HepG2 (cell line): ENCODE results near the gene PLCB1. TPM values are rescaled to one million over a fixed set of nuclear protein-coding genes. Genes with fewer than 3 reads are reported as not detected.

Source experiments
- ATF7 ChIP-seq, 2 experiments: fragments of 450-650 bp in 1 of 2; sonication (generic) in 1 of 2; formaldehyde crosslinking in 1 of 2; IDR thresholded peaks; 2 replicates each; pipeline versions ENCODE4 v1.4.0 to v1.6.1; 2016 to 2020; ENCODE audit warnings: antibody characterized with exemption in 1 of 2, mild to moderate bottlenecking in 1 of 2, missing genetic modification reagents in 1 of 2
- EP300 ChIP-seq, 3 experiments: sonication (generic) in 1 of 3; formaldehyde crosslinking in 1 of 3; IDR thresholded peaks; 2 replicates each; pipeline versions ENCODE4 v1.5.1 to v1.6.1; 2011 to 2020; ENCODE audit warnings: low read depth in 2 of 3, low read length in 2 of 3, borderline replicate concordance in 1 of 3, improper control_type of control experiment in 1 of 3, mild to moderate bottlenecking in 1 of 3, missing genetic modification reagents in 1 of 3, moderate library complexity in 1 of 3
- IRF2 ChIP-seq: IDR thresholded peaks from 2 replicates; pipeline ENCODE4 v1.6.1; 2018; ENCODE audit warnings: missing genetic modification reagents, missing compliant biosample characterization
- MAFF ChIP-seq: IDR thresholded peaks from 2 replicates; pipeline ENCODE4 v1.6.1; 2011; ENCODE audit warnings: low read depth, low read length, improper control_type of control experiment
- MXI1 ChIP-seq: IDR thresholded peaks from 3 replicates; pipeline ENCODE4 v1.6.1; 2012; ENCODE audit warnings: low read depth, low read length, inconsistent platforms, borderline replicate concordance
- NFE2 ChIP-seq: sonication (generic); formaldehyde crosslinking; IDR thresholded peaks from 2 replicates; pipeline ENCODE4 v1.4.0; 2020; ENCODE audit warnings: missing genetic modification reagents
- TBP ChIP-seq: sonication (generic); formaldehyde crosslinking; IDR thresholded peaks from 2 replicates; pipeline ENCODE4 v1.5.0; 2020; ENCODE audit warnings: missing genetic modification reagents
- WIZ ChIP-seq: sonication (generic); formaldehyde crosslinking; IDR thresholded peaks from 2 replicates; pipeline ENCODE4 v1.5.1; 2020; ENCODE audit warnings: mild to moderate bottlenecking, missing genetic modification reagents
- ZBTB38 ChIP-seq: sonication (generic); formaldehyde crosslinking; IDR thresholded peaks from 2 replicates; pipeline ENCODE4 v1.5.1; 2020; ENCODE audit warnings: mild to moderate bottlenecking, missing genetic modification reagents
- ZFP62 ChIP-seq: sonication (generic); formaldehyde crosslinking; IDR thresholded peaks from 2 replicates; pipeline ENCODE4 v1.4.0; 2020; ENCODE audit warnings: missing genetic modification reagents
- ZNF335 ChIP-seq: sonication (generic); formaldehyde crosslinking; IDR thresholded peaks from 2 replicates; pipeline ENCODE4 v1.4.0; 2020; ENCODE audit warnings: missing genetic modification reagents
- polyA plus RNA-seq, 8 experiments: library from polyadenylated mRNA; depleted of rRNA in 3 of 8; stranded (reverse) in 7 of 8; unstranded in 1 of 8; fragments of >200 nt; fragmentation: Illumina TruSeq in 4 of 8; extraction: Trizol in 4 of 8; gene quantifications; 2 replicates each; pipeline versions ENCODE4 v1.2.1 to v1.2.3, GENCODE V29; 2011 to 2016; ENCODE audit warnings: low read depth in 4 of 8, missing spikeins in 1 of 8, mixed read lengths in 1 of 8; ENCODE audit not compliant: insufficient read depth in 1 of 8
- total RNA-seq, 5 experiments: library from RNA; depleted of rRNA; stranded (reverse); fragments of >200 nt; fragmentation: Illumina TruSeq; extraction: Trizol; gene quantifications; 2 replicates each; pipeline ENCODE4 v1.2.3, GENCODE V29; 2016; ENCODE audit warnings: low read depth in 1 of 5
- TF ChIP-seq, protein P1 (sequence below): sonication (generic); formaldehyde crosslinking; IDR thresholded peaks from 2 replicates; pipeline ENCODE4 v1.5.0; 2020; ENCODE audit warnings: mild to moderate bottlenecking, missing genetic modification reagents, borderline replicate concordance
- TF ChIP-seq, protein P2 (sequence below): sonication (generic); formaldehyde crosslinking; conservative IDR thresholded peaks from 2 replicates; pipeline ENCODE4 v1.4.0; 2020; ENCODE audit warnings: missing genetic modification reagents
- TF ChIP-seq, protein P3 (sequence below): sonication (generic); formaldehyde crosslinking; IDR thresholded peaks from 2 replicates; pipeline ENCODE4 v1.8.1; 2023; ENCODE audit warnings: mild to moderate bottlenecking, inconsistent platforms, moderate library complexity, missing genetic modification reagents, borderline replicate concordance

PLCB1 gene
- total and polyA plus RNA-seq, 2 of the 13 experiments (the other 11 are each of a cell fraction or from before 2014, with no cell fraction given) = 42.4 to 55.9 TPM

DNA sequence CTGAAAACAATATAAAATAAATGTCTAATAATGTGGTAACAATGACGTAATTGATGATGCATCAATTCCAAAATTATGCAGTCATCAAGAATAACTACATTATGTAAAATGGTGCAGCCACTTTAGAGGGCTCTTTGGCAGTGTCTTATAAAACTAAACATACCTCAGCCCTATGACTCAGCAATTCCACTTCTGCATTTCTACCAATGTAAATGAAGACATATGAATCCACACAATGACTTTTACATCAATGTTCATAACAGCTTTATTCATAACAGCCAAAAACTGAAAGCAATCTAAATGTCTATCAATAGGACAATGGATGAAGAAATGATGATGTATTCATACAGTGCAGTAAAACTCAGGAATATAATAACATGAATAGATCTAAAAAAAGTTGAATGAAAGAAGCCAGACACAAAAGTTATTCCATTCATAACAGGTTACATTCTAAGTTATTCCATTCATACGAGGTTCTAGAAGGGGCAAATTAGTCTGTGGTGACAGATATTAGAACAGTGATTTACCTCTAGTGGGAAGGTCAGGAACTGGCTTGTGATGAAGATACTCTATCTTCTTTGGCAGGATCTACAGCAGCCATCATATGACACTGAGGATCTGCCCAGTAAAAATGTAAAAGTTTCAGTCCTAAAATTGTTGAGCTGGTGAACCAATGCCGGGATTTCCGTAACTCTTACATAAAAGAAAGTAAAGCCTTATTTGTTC, 396.1 kb downstream of the PLCB1 start (continued):
- TF ChIP-seq ZFP62 (CRISPR knock-in tag) (no peak), WIZ (CRISPR knock-in tag) (no peak), ZBTB38 (CRISPR knock-in tag) (no peak), ZNF335 (no peak), TBP (CRISPR knock-in tag) (no peak), MAFF (peak; percentile 64), MXI1 (no peak), NFE2 (CRISPR knock-in tag) (peak; percentile 64; the same call in 1 of the 2 replicates), EP300 (IDR thresholded peaks at IDR 0.05; ENCODE audit: low read depth in 2 of 2, low read length in 2 of 2) (no peak), EP300 (CRISPR knock-in tag; IDR thresholded peaks at IDR 0.05; ENCODE audit: borderline replicate concordance) (no peak), IRF2 (CRISPR knock-in tag) (no peak), ATF7 (IDR thresholded peaks at IDR 0.05) (peak; percentile 18; the same call in 1 of the 2 replicates), ATF7 (CRISPR knock-in tag; IDR thresholded peaks at IDR 0.05) (no peak)
- TF ChIP-seq, protein P1, sequence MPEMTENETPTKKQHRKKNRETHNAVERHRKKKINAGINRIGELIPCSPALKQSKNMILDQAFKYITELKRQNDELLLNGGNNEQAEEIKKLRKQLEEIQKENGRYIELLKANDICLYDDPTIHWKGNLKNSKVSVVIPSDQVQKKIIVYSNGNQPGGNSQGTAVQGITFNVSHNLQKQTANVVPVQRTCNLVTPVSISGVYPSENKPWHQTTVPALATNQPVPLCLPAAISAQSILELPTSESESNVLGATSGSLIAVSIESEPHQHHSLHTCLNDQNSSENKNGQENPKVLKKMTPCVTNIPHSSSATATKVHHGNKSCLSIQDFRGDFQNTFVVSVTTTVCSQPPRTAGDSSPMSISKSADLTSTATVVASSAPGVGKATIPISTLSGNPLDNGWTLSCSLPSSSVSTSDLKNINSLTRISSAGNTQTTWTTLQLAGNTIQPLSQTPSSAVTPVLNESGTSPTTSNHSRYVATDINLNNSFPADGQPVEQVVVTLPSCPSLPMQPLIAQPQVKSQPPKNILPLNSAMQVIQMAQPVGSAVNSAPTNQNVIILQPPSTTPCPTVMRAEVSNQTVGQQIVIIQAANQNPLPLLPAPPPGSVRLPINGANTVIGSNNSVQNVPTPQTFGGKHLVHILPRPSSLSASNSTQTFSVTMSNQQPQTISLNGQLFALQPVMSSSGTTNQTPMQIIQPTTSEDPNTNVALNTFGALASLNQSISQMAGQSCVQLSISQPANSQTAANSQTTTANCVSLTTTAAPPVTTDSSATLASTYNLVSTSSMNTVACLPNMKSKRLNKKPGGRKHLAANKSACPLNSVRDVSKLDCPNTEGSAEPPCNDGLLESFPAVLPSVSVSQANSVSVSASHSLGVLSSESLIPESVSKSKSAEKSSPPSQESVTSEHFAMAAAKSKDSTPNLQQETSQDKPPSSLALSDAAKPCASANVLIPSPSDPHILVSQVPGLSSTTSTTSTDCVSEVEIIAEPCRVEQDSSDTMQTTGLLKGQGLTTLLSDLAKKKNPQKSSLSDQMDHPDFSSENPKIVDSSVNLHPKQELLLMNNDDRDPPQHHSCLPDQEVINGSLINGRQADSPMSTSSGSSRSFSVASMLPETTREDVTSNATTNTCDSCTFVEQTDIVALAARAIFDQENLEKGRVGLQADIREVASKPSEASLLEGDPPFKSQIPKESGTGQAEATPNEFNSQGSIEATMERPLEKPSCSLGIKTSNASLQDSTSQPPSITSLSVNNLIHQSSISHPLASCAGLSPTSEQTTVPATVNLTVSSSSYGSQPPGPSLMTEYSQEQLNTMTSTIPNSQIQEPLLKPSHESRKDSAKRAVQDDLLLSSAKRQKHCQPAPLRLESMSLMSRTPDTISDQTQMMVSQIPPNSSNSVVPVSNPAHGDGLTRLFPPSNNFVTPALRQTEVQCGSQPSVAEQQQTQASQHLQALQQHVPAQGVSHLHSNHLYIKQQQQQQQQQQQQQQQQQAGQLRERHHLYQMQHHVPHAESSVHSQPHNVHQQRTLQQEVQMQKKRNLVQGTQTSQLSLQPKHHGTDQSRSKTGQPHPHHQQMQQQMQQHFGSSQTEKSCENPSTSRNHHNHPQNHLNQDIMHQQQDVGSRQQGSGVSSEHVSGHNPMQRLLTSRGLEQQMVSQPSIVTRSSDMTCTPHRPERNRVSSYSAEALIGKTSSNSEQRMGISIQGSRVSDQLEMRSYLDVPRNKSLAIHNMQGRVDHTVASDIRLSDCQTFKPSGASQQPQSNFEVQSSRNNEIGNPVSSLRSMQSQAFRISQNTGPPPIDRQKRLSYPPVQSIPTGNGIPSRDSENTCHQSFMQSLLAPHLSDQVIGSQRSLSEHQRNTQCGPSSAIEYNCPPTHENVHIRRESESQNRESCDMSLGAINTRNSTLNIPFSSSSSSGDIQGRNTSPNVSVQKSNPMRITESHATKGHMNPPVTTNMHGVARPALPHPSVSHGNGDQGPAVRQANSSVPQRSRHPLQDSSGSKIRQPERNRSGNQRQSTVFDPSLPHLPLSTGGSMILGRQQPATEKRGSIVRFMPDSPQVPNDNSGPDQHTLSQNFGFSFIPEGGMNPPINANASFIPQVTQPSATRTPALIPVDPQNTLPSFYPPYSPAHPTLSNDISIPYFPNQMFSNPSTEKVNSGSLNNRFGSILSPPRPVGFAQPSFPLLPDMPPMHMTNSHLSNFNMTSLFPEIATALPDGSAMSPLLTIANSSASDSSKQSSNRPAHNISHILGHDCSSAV (CRISPR knock-in tag) = no peak
- TF ChIP-seq, protein P2, sequence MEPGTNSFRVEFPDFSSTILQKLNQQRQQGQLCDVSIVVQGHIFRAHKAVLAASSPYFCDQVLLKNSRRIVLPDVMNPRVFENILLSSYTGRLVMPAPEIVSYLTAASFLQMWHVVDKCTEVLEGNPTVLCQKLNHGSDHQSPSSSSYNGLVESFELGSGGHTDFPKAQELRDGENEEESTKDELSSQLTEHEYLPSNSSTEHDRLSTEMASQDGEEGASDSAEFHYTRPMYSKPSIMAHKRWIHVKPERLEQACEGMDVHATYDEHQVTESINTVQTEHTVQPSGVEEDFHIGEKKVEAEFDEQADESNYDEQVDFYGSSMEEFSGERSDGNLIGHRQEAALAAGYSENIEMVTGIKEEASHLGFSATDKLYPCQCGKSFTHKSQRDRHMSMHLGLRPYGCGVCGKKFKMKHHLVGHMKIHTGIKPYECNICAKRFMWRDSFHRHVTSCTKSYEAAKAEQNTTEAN (CRISPR knock-in tag) = no peak
- TF ChIP-seq, protein P3, sequence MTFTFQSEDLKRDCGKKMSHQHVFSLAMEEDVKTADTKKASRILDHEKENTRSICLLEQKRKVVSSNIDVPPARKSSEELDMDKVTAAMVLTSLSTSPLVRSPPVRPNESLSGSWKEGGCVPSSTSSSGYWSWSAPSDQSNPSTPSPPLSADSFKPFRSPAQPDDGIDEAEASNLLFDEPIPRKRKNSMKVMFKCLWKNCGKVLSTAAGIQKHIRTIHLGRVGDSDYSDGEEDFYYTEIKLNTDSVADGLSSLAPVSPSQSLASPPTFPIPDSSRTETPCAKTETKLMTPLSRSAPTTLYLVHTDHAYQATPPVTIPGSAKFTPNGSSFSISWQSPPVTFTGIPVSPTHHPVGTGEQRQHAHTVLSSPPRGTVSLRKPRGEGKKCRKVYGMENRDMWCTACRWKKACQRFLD = no peak
